Fibroblast of mammary gland (primary cell): ENCODE results near the gene RBM44.
A peak's percentile ranks its signal among the peaks of the same experiment; 100 is the strongest.

ENCODE experiments used
- DNase-seq: peaks from one replicate; pipeline ENCODE4 v3.0.0-alpha.2; 2010; ENCODE audit warnings: low read depth
- H3K4me3 ChIP-seq: 2 replicates; pipeline ENCODE4 v1.5.1; 2011; ENCODE audit warnings: low read depth, mild to moderate bottlenecking, low read length, moderate library complexity; ENCODE audit not compliant: control insufficient read depth
- TF ChIP-seq, protein P1 (sequence below): conservative IDR thresholded peaks from 2 replicates; pipeline ENCODE4 v1.5.1; 2011; ENCODE audit warnings: low read depth, low read length, inconsistent platforms; ENCODE audit not compliant: control insufficient read depth, insufficient read depth

The RBM44 gene

DNA sequence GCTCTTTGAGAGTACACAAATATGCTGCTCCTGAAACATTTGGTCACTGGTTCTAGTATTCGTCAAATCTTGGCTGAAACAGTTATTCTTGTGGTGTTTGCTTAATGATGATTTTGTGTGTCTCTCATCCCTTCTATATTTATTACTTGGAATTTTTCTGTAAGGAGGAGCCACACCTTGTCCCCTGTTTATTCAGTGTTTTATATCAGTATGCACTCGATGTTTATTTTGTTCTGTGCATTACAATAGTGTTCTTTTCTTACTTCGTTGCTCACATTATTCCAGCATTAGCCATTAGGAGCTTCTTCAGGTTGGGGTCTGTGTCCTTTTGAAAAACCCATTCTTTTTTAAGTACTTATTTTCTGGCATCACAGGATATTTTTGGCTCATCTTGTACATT, 55.7 kb downstream of the RBM44 start:
- TF ChIP-seq, protein P1, sequence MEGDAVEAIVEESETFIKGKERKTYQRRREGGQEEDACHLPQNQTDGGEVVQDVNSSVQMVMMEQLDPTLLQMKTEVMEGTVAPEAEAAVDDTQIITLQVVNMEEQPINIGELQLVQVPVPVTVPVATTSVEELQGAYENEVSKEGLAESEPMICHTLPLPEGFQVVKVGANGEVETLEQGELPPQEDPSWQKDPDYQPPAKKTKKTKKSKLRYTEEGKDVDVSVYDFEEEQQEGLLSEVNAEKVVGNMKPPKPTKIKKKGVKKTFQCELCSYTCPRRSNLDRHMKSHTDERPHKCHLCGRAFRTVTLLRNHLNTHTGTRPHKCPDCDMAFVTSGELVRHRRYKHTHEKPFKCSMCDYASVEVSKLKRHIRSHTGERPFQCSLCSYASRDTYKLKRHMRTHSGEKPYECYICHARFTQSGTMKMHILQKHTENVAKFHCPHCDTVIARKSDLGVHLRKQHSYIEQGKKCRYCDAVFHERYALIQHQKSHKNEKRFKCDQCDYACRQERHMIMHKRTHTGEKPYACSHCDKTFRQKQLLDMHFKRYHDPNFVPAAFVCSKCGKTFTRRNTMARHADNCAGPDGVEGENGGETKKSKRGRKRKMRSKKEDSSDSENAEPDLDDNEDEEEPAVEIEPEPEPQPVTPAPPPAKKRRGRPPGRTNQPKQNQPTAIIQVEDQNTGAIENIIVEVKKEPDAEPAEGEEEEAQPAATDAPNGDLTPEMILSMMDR: no peak
- no peak overlapping the region for H3K4me3 ChIP-seq
- DNase-seq: no peak

GRCh38 chr2:237857791-237858190, 59.2 kb downstream of the RBM44 start:
- TF ChIP-seq, protein P1: no peak
- DNase-seq: no peak

DNA sequence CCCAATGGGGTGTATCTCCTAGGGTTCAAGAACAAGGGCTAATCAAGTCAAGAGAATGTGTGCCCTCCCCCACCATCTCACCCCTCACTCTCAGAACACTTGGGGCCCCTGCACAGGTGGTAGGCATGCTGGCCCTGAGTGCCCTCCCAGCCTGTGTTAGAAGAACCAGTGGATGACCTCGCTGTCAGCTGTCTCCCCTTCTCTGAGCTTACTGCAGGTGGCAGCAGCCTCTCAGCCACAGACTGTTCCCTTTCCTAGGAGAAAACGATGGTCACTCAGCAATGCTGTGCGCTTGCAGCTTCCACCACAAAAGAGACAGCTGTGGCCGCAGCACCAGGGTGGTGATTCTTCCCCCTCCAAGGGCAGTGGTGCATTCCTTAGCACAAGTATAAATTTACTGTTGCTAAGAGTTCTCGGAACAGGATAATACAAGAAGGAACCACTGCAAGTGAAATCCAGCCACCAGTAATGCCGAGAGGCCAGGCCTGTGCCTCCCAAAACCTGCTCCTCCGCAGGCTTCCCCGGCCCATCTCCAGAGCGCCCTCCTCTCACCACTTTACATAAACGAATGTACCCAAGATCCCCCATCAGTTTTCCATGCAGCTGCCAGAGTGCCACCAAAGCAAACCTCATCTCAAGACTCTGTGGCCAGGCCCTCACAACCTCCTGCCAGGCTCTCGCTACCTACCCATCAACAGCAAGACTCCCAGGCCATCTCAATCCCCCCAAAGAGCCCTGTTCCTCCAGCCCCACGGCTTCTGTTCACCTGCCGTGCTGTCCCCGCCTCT, 59.9 kb downstream of the RBM44 start:
- TF ChIP-seq, protein P1: peak; percentile 93
- no peak overlapping the region for H3K4me3 ChIP-seq
- DNase-seq: peak; percentile 87

More at GRCh38 chr2:237857791-237858190, 59.2 kb downstream of the RBM44 start:
- no peak overlapping the region for H3K4me3 ChIP-seq

- TF ChIP-seq, protein P1: no peak
- DNase-seq: no peak
- H3K4me3 ChIP-seq: peak overlapping the region; percentile 20
Measured at GRCh38 chr2:237859082-237859433, 60.5 kb downstream of the RBM44 start.

- TF ChIP-seq, protein P1: no peak
- DNase-seq: no peak
- H3K4me3 ChIP-seq: peak within 1 kb of the TSS; percentile 34
Measured at GRCh38 chr2:237859533-237860272, 61.1 kb downstream of the RBM44 start, which contains the start of gene RAMP1. Gene RAMP1 (plus strand): TSS chr2:237859623. CDS start chr2:237859676, 53 bp downstream.

GRCh38 chr2:237860273-237860935, 61.8 kb downstream of the RBM44 start:
- H3K4me3 ChIP-seq: peak overlapping the region; percentile 34
- no peak for DNase-seq
- TF ChIP-seq, protein P1: no peak
